Measurements from ENCODE around the gene VSTM2L.

GRCh38 chr20:37926612-37927011 is 23.7 kb downstream of the VSTM2L start:
- TF ChIP-seq POLR2A (IDR thresholded peaks at IDR 0.05) (no peak), CTCF (IDR thresholded peaks at IDR 0.05) (no peak)
